Endothelial cell of umbilical vein (primary cell): ENCODE data around the gene MSANTD3. TPM values are rescaled to one million over a fixed set of nuclear protein-coding genes. Genes with fewer than 3 reads are reported as not detected.
A peak's percentile ranks its signal among the peaks of the same experiment; 100 is the strongest.

Source experiments
- BruUV-seq: library from RNA; stranded (reverse); fragments of 400-500 nt; replicated peaks from 2 replicates; lab custom pipeline; 2021; lab: Mats Ljungman, UMichigan
- CTCF ChIA-PET: fragments of 300-600, 350-600 bp; sonication (Branson Sonifier 250); formaldehyde crosslinking; loops from one replicate; lab custom pipeline; 2021; ENCODE audit warnings: antibody characterized with exemption, inconsistent platforms; lab: Charles Lee
- POLR2A ChIA-PET: fragments of 300-600, 350-600 bp; sonication (Branson Sonifier 250); formaldehyde crosslinking; loops from one replicate; lab custom pipeline; 2021; ENCODE audit warnings: antibody characterized with exemption, inconsistent platforms; lab: Charles Lee
- DNase-seq: peaks from one replicate; pipeline ENCODE4 v3.0.0-alpha.2; 2011; ENCODE audit warnings: low read depth, low spot score
- FAIRE-seq: peaks from 2 replicates; lab custom pipeline; 2011; peaks lifted over from hg19 to GRCh38; lab: Jason Lieb, UNC
- H2AFZ ChIP-seq: 2 replicates; pipeline ENCODE4 v1.6.0; 2012; ENCODE audit warnings: low read depth, low read length, control low read depth, inconsistent platforms
- H3K27ac ChIP-seq: 2 replicates; pipeline ENCODE4 v1.5.1; 2011; ENCODE audit warnings: low read depth, mild to moderate bottlenecking, control low read depth, low read length, moderate library complexity; ENCODE audit not compliant: insufficient read depth
- H3K27me3 ChIP-seq, 2 experiments: 2 replicates each; pipeline versions ENCODE4 v1.6.0 to v1.6.1; 2011; ENCODE audit warnings: low read length in 2 of 2, mixed read lengths in 1 of 2; ENCODE audit not compliant: control insufficient read depth in 2 of 2, insufficient read depth in 2 of 2
- H3K36me3 ChIP-seq, 2 experiments: 2 replicates in 1 of 2; 3 replicates in 1 of 2; pipeline ENCODE4 v1.5.1; 2011; ENCODE audit warnings: low read length in 2 of 2, mild to moderate bottlenecking in 1 of 2, moderate library complexity in 1 of 2; ENCODE audit not compliant: control insufficient read depth in 2 of 2, insufficient read depth in 2 of 2; ENCODE audit errors: extremely low read depth in 1 of 2
- H3K4me1 ChIP-seq: 3 replicates; pipeline ENCODE4 v1.5.1; 2011; ENCODE audit warnings: mild to moderate bottlenecking, low read length; ENCODE audit not compliant: control insufficient read depth, insufficient read depth; ENCODE audit errors: extremely low read depth
- H3K4me2 ChIP-seq: 2 replicates; pipeline ENCODE4 v1.6.1; 2011; ENCODE audit warnings: low read length, control low read depth, mixed read lengths; ENCODE audit not compliant: insufficient read depth
- H3K4me3 ChIP-seq, 3 experiments: fragments of 200-600 bp in 1 of 3; sonication (generic), shearing (Covaris generic) in 1 of 3; replicated peaks in 1 of 3; 2 replicates each; pipeline ENCODE4 v1.5.1; 2011 to 2016; ENCODE audit warnings: control low read depth in 3 of 3, low read length in 3 of 3, mild to moderate bottlenecking in 2 of 3, inconsistent platforms in 1 of 3, low read depth in 1 of 3, moderate library complexity in 1 of 3; ENCODE audit not compliant: insufficient read depth in 1 of 3
- H3K79me2 ChIP-seq: 2 replicates; pipeline ENCODE4 v1.6.0; 2012; ENCODE audit warnings: low read length, inconsistent platforms; ENCODE audit not compliant: control insufficient read depth, insufficient read depth
- H3K9ac ChIP-seq: replicated peaks from 2 replicates; pipeline ENCODE3; 2011; ENCODE audit warnings: low read length, control low read depth; ENCODE audit not compliant: insufficient read depth; ENCODE audit errors: extremely low read depth
- H3K9me1 ChIP-seq: replicated peaks from 3 replicates; pipeline ENCODE4 v1.6.0; 2011; ENCODE audit warnings: mild to moderate bottlenecking, low read length; ENCODE audit not compliant: control insufficient read depth, insufficient read depth; ENCODE audit errors: extremely low read depth
- H3K9me3 ChIP-seq: replicated peaks from 2 replicates; pipeline ENCODE4 v1.5.1; 2012; ENCODE audit warnings: low read length, inconsistent platforms; ENCODE audit not compliant: control insufficient read depth, insufficient read depth
- H4K20me1 ChIP-seq: replicated peaks from 2 replicates; pipeline ENCODE3; 2011; ENCODE audit warnings: mild to moderate bottlenecking, low read length; ENCODE audit not compliant: control insufficient read depth, insufficient read depth; ENCODE audit errors: extremely low read depth
- EZH2 ChIP-seq: IDR thresholded peaks from 2 replicates; pipeline ENCODE4 v1.6.1; 2012; ENCODE audit warnings: borderline replicate concordance, low read depth, mild to moderate bottlenecking, moderate library complexity, low read length, inconsistent platforms; ENCODE audit not compliant: severe bottlenecking
- FOS ChIP-seq: IDR thresholded peaks from 2 replicates; pipeline ENCODE4 v1.6.1; 2011; ENCODE audit warnings: mild to moderate bottlenecking, low read length, moderate library complexity, borderline replicate concordance; ENCODE audit not compliant: insufficient read depth
- GATA2 ChIP-seq: IDR thresholded peaks from 2 replicates; pipeline ENCODE4 v1.7.0; 2011; ENCODE audit warnings: low read depth, mild to moderate bottlenecking, moderate library complexity, mixed read lengths, low read length; ENCODE audit not compliant: insufficient read length, insufficient read depth
- JUN ChIP-seq: IDR thresholded peaks from 2 replicates; pipeline ENCODE4 v1.6.1; 2011; ENCODE audit warnings: borderline replicate concordance, low read depth; ENCODE audit not compliant: insufficient read length, insufficient read depth
- MAX ChIP-seq: IDR thresholded peaks from 2 replicates; pipeline ENCODE4 v1.6.1; 2011; ENCODE audit not compliant: insufficient read depth, insufficient read length
- MYC ChIP-seq: IDR thresholded peaks from one replicate; pipeline ENCODE4 v1.6.1; 2011; ENCODE audit warnings: mild to moderate bottlenecking, low read depth, low read length
- POLR2A ChIP-seq: IDR thresholded peaks from 2 replicates; pipeline ENCODE4 v1.6.1; 2012; ENCODE audit warnings: low read depth, mild to moderate bottlenecking, control low read depth, low read length
- POLR2AphosphoS5 ChIP-seq: IDR thresholded peaks from 2 replicates; pipeline ENCODE4 v1.6.1; 2012; ENCODE audit warnings: low read depth, mild to moderate bottlenecking, control low read depth, low read length, moderate library complexity; ENCODE audit not compliant: insufficient read depth
- dilution Hi-C: fragments of 300-500 bp; cut with MboI; formaldehyde crosslinking; loops from one replicate; pipeline ENCODE4 v1.15.0; 2019; ENCODE audit warnings: low sequenced_read_pairs; ENCODE audit not compliant: extremely low pct_ligation_motif_present
- intact Hi-C: fragments of 100-400 bp; cut with micrococcal nuclease; formaldehyde crosslinking; loops from one replicate; pipeline ENCODE4 v1.10.0; 2022
- polyA plus RNA-seq, 4 experiments: library from polyadenylated mRNA; depleted of rRNA in 3 of 4; stranded (reverse) in 3 of 4; unstranded in 1 of 4; fragments of >200 nt; gene quantifications; 2 replicates each; pipeline versions ENCODE4 v1.2.1 to v1.2.3, GENCODE V29; 2011 to 2012; ENCODE audit warnings: missing spikeins in 1 of 4
- total RNA-seq: library from RNA; stranded (reverse); gene quantifications from 2 replicates; pipeline ENCODE4 v1.2.3, GENCODE V29; 2021
- TF ChIP-seq, protein P1 (sequence below), 2 donors: IDR thresholded peaks; 1 replicate in 1 of 2; 2 replicates in 1 of 2; pipeline ENCODE4 v1.5.1; 2011; ENCODE audit warnings: low read length in 2 of 2, mild to moderate bottlenecking in 2 of 2, moderate library complexity in 2 of 2, control low read depth in 1 of 2, inconsistent platforms in 1 of 2, low read depth in 1 of 2; ENCODE audit not compliant: insufficient read depth in 1 of 2; ENCODE audit errors: extremely low read depth in 1 of 2

The MSANTD3 gene
- total and polyA plus RNA-seq, 2 donors (not counting 3 experiments of a cell fraction or from before 2014, with no cell fraction given), result 31.3 to 88.5 TPM

GRCh38 chr9:100474924-100475276, 48.0 kb downstream of the MSANTD3 start:
- CTCF ChIA-PET, result interaction anchor here (0.8 kb wide), 1 partner anchor 29 kb away, joined by 3 read pairs; no protein-coding TSS in a partner anchor
- peaks cover 3% of the 10 kb centered on the region for H3K4me1 ChIP-seq
- no peak overlapping the region for H2AFZ ChIP-seq
- H3K4me3 ChIP-seq, result no peak overlapping the region
- H4K20me1 ChIP-seq, result no peaks in the 10 kb centered on the region
- dilution Hi-C loops, result no loop called here
- no peaks in the 10 kb centered on the region for H3K9me3 ChIP-seq
- TSS peak; percentile 14 for BruUV-seq
- no peaks in the 10 kb centered on the region for H3K27me3 ChIP-seq
- H3K9me1 ChIP-seq, result no peaks in the 10 kb centered on the region
- intact Hi-C loops, result loop anchor here (10.0 kb wide), 1 partner anchor 450 kb away; no protein-coding TSS in a partner anchor
- no peak overlapping the region for H3K9ac ChIP-seq
- no peak for DNase-seq
- TF ChIP-seq MYC, result no peak
- TF ChIP-seq EZH2, result no peak
- no peak for TF ChIP-seq GATA2
- TF ChIP-seq POLR2AphosphoS5, result no peak
- TF ChIP-seq FOS, result no peak
- TF ChIP-seq POLR2A, result no peak
- no peak for TF ChIP-seq JUN
- no peak for TF ChIP-seq MAX
- TF ChIP-seq, protein P1, sequence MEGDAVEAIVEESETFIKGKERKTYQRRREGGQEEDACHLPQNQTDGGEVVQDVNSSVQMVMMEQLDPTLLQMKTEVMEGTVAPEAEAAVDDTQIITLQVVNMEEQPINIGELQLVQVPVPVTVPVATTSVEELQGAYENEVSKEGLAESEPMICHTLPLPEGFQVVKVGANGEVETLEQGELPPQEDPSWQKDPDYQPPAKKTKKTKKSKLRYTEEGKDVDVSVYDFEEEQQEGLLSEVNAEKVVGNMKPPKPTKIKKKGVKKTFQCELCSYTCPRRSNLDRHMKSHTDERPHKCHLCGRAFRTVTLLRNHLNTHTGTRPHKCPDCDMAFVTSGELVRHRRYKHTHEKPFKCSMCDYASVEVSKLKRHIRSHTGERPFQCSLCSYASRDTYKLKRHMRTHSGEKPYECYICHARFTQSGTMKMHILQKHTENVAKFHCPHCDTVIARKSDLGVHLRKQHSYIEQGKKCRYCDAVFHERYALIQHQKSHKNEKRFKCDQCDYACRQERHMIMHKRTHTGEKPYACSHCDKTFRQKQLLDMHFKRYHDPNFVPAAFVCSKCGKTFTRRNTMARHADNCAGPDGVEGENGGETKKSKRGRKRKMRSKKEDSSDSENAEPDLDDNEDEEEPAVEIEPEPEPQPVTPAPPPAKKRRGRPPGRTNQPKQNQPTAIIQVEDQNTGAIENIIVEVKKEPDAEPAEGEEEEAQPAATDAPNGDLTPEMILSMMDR (IDR thresholded peaks at IDR 0.05; ENCODE audit: extremely low read depth in 1 of 2, insufficient read depth in 1 of 2, low read depth in 1 of 2, low read length in 2 of 2), result no peak
- POLR2A ChIA-PET, result no interaction called here
- no peaks in the 10 kb centered on the region for H3K79me2 ChIP-seq
- no peaks in the 10 kb centered on the region for H3K36me3 ChIP-seq
- no peak overlapping the region for H3K4me2 ChIP-seq
- H3K27ac ChIP-seq, result no peak overlapping the region
- no peak for FAIRE-seq
